SK-N-MC (cell line): ENCODE data around the gene PTPRR.

Source experiments
- DNase-seq: peaks from one replicate; pipeline ENCODE4 v3.0.0-alpha.2; 2011; ENCODE audit warnings: low read depth, low spot score
- H3K27ac ChIP-seq: fragments of 200-600 bp; sonication (generic); 2 replicates; pipeline ENCODE4 v1.5.1; 2016; ENCODE audit warnings: mixed run types
- H3K36me3 ChIP-seq: fragments of 200-600 bp; sonication (generic); 2 replicates; pipeline ENCODE4 v1.6.1; 2017; ENCODE audit warnings: antibody characterized with exemption, low read length, mixed read lengths; ENCODE audit not compliant: insufficient read depth
- H3K4me3 ChIP-seq: fragments of 200-600 bp; sonication (generic); 2 replicates; pipeline ENCODE4 v1.5.1; 2016
- H3K9ac ChIP-seq: fragments of 200-600 bp; sonication (generic); 2 replicates; pipeline ENCODE4 v1.8.0; 2017; ENCODE audit warnings: mixed run types, mixed read lengths; ENCODE audit not compliant: insufficient read length
- H3K9me3 ChIP-seq: fragments of 200-600 bp; sonication (generic); 2 replicates; pipeline ENCODE4 v1.6.1; 2017; ENCODE audit warnings: low read depth, mild to moderate bottlenecking, antibody characterized with exemption, low read length, moderate library complexity, mixed read lengths
- EZH2 ChIP-seq: fragments of 200-600 bp; sonication (generic); IDR thresholded peaks from one replicate; pipeline ENCODE4 v1.6.1; 2017; ENCODE audit warnings: antibody characterized with exemption
- FOXP2 ChIP-seq: optimal IDR thresholded peaks from 2 replicates; pipeline ENCODE3; 2011; ENCODE audit warnings: mild to moderate bottlenecking, moderate library complexity; ENCODE audit not compliant: insufficient read depth; ENCODE audit errors: extremely low read length, control extremely low read depth
- POLR2AphosphoS5 ChIP-seq: IDR thresholded peaks from 2 replicates; pipeline ENCODE4 v1.6.1; 2012; ENCODE audit warnings: mild to moderate bottlenecking, low read depth, low read length, borderline replicate concordance

The PTPRR gene

DNA sequence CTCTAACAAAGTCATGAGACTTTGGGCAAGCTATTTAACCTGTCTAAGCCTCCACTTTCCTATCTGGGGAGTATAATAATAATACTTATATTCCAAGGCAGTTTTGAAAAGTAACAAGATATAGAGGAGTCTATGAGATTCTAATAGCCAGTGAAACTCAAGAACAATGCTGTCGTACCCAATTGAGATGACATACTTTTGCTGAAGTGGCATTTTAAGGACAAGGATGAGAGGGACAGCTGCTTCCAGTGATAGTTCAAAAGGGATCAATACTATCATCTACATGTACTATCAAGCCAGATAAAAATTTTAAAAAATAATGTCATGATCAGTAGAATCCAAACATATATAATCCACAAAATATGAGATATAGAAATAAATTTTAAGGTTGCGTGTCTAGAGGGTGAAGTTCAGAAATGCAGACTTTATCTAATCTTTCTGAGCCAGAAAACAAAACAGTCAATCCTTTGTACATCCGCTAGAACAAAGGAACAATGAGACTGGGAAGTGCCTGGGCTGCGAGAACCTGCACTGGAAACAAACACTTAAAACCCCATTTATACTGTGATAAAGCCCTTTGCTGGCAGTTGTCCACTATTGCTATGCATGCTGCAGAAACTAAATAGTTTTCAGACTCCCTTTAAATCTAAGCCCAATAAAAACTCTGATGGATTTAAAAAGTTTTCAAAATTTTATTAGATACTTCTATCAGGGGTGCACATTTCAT is 321.9 kb downstream of the PTPRR start:
- DNase-seq = no peak
- Histone ChIP-seq H3K9me3 (no peaks in the 10 kb centered on the region), H3K9ac (no peak overlapping the region), H3K27ac (no peak overlapping the region), H3K4me3 (no peak overlapping the region), H3K36me3 (no peaks in the 10 kb centered on the region)
- TF ChIP-seq FOXP2 (no peak), POLR2AphosphoS5 (no peak), EZH2 (no peak)

DNA sequence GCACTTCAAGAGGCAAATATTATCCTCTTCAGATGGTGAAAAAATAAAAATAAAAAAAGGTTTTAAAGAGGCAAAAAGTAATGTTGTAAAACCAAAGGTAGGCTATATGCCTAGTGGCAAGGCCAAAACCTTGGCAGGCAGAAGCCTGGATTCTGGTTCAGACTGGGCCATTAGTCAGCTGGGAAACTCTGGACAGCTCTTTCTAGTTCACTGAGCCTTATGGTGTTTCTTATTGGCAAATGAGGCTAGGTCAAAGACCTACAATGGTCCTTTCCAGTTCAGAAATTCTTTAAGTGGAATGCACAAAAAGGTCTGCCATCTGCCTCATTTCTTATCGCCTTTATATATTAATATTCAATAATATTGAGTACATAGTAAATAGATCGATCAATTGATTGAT is 327.9 kb downstream of the PTPRR start:
- Histone ChIP-seq H3K9ac (no peak overlapping the region), H3K4me3 (no peak overlapping the region), H3K9me3 (no peaks in the 10 kb centered on the region; the same call in 1 of the 2 replicates), H3K36me3 (no peaks in the 10 kb centered on the region), H3K27ac (no peak overlapping the region)
- TF ChIP-seq POLR2AphosphoS5 (no peak), FOXP2 (no peak), EZH2 (no peak)
- no peak for DNase-seq

DNA sequence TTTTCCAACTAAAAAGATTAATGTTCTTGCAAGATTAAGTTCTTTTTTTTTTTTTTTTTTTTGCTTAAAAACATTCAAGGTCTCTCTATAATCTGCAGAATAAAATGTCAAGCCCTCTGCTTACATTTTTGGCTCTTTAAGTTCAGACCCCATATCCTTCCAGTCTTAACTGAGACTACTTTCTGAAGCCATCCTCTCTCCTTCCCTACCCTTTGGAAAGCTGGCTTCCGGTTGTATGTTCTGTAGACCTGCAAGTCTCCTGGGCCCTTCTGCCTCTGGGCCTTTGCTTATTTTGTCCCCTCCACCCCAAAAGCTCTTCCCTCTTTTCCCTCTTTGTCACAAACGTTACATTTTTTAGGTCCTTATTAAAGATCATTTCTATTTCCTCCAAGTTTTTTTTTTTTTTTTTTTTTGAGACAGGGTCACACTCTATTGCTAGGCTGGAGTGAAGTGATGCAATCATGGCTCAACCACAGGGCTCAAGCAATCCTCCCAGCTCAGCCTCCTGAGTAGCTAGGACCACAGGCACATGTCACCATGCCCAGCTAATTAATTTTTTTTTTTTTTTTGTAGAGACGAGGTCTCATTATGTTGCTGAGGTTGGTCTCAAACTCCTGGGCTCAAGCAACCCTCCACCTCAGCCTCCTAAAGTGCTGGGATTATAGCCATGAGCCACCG is 329.9 kb downstream of the PTPRR start:
- Histone ChIP-seq H3K4me3 (no peak overlapping the region), H3K9ac (no peak overlapping the region), H3K9me3 (no peaks in the 10 kb centered on the region; the same call in 1 of the 2 replicates), H3K36me3 (no peaks in the 10 kb centered on the region), H3K27ac (no peak overlapping the region)
- DNase-seq = no peak
- TF ChIP-seq FOXP2 (no peak), EZH2 (no peak), POLR2AphosphoS5 (no peak)

DNA sequence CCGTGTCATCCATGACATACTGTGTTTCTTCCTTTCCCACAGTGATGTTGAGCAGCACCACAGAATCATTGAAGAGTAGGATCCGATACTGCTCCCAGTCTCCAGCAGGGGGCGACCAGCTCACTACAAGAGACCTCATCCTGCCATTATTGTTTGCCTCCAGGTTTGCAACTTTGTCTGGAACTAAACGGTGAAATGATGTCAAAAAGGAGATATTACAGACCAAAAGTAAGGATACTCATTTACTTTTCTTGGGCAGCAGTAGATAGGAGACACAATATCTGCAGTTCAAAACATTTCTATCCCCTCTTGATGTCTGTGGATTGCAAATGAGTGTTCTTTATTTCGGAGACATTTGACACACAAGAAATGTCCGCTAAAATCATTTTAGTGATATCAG is 330.5 kb downstream of the PTPRR start:
- H3K9me3 ChIP-seq = no peaks in the 10 kb centered on the region; the same call in 1 of the 2 replicates
- H3K36me3 ChIP-seq = no peaks in the 10 kb centered on the region
- H3K4me3 ChIP-seq = no peak overlapping the region
- DNase-seq = no peak
- TF ChIP-seq FOXP2 (no peak), POLR2AphosphoS5 (no peak), EZH2 (no peak)
- no peak overlapping the region for H3K27ac ChIP-seq
- no peak overlapping the region for H3K9ac ChIP-seq
